ENCODE results near the gene NDUFS5.

The NDUFS5 gene

DNA sequence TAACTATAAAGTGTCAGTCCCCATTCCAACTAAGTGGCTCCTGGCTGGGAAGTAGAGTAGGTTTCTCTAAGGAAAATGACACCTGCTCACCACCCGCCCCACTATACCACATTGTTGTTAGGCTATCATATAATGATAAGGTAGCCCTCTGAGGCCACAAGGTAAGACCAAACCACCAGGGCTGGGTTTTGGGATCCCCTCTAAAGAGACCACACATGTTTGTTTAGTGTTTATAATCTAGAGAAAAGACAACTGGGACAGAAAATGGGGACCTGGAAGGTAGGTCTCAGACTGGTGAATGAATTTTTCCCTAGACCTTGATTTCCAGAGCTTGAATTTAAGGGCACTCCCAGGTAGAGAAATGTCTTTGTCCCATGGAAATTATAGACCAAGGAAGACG is 19.9 kb upstream of the NDUFS5 start:
- TF ChIP-seq EGR1 (IDR thresholded peaks at IDR 0.05), result no peak
- TF ChIP-seq, protein P1, sequence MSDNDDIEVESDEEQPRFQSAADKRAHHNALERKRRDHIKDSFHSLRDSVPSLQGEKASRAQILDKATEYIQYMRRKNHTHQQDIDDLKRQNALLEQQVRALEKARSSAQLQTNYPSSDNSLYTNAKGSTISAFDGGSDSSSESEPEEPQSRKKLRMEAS (IDR thresholded peaks at IDR 0.05), result no peak
- no peak for TF ChIP-seq TCF12 (IDR thresholded peaks at IDR 0.05; ENCODE audit: low read depth)
- no peak for TF ChIP-seq NFIC (IDR thresholded peaks at IDR 0.05)
- TF ChIP-seq TEAD4 (IDR thresholded peaks at IDR 0.05), result no peak
- TF ChIP-seq, protein P2, sequence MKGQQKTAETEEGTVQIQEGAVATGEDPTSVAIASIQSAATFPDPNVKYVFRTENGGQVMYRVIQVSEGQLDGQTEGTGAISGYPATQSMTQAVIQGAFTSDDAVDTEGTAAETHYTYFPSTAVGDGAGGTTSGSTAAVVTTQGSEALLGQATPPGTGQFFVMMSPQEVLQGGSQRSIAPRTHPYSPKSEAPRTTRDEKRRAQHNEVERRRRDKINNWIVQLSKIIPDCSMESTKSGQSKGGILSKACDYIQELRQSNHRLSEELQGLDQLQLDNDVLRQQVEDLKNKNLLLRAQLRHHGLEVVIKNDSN (IDR thresholded peaks at IDR 0.05), result no peak
- TF ChIP-seq RAD21 (IDR thresholded peaks at IDR 0.05; ENCODE audit: low read depth), result no peak
- TF ChIP-seq EP300 (IDR thresholded peaks at IDR 0.05; ENCODE audit: borderline replicate concordance), result no peak
- no peak for TF ChIP-seq YY1 (IDR thresholded peaks at IDR 0.05; ENCODE audit: low read depth)
- TF ChIP-seq TAF1 (IDR thresholded peaks at IDR 0.05; ENCODE audit: low read depth), result no peak
- TF ChIP-seq CREB1 (IDR thresholded peaks at IDR 0.05; ENCODE audit: low read depth), result no peak
- TF ChIP-seq CEBPB (IDR thresholded peaks at IDR 0.05), result no peak
- TF ChIP-seq FOXM1 (IDR thresholded peaks at IDR 0.05; ENCODE audit: borderline replicate concordance, low read depth), result no peak
- TF ChIP-seq, protein P3, sequence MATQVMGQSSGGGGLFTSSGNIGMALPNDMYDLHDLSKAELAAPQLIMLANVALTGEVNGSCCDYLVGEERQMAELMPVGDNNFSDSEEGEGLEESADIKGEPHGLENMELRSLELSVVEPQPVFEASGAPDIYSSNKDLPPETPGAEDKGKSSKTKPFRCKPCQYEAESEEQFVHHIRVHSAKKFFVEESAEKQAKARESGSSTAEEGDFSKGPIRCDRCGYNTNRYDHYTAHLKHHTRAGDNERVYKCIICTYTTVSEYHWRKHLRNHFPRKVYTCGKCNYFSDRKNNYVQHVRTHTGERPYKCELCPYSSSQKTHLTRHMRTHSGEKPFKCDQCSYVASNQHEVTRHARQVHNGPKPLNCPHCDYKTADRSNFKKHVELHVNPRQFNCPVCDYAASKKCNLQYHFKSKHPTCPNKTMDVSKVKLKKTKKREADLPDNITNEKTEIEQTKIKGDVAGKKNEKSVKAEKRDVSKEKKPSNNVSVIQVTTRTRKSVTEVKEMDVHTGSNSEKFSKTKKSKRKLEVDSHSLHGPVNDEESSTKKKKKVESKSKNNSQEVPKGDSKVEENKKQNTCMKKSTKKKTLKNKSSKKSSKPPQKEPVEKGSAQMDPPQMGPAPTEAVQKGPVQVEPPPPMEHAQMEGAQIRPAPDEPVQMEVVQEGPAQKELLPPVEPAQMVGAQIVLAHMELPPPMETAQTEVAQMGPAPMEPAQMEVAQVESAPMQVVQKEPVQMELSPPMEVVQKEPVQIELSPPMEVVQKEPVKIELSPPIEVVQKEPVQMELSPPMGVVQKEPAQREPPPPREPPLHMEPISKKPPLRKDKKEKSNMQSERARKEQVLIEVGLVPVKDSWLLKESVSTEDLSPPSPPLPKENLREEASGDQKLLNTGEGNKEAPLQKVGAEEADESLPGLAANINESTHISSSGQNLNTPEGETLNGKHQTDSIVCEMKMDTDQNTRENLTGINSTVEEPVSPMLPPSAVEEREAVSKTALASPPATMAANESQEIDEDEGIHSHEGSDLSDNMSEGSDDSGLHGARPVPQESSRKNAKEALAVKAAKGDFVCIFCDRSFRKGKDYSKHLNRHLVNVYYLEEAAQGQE (IDR thresholded peaks at IDR 0.05; ENCODE audit: low read depth), result no peak
- no peak for TF ChIP-seq ZBTB7A (IDR thresholded peaks at IDR 0.05; ENCODE audit: low read depth)

DNA sequence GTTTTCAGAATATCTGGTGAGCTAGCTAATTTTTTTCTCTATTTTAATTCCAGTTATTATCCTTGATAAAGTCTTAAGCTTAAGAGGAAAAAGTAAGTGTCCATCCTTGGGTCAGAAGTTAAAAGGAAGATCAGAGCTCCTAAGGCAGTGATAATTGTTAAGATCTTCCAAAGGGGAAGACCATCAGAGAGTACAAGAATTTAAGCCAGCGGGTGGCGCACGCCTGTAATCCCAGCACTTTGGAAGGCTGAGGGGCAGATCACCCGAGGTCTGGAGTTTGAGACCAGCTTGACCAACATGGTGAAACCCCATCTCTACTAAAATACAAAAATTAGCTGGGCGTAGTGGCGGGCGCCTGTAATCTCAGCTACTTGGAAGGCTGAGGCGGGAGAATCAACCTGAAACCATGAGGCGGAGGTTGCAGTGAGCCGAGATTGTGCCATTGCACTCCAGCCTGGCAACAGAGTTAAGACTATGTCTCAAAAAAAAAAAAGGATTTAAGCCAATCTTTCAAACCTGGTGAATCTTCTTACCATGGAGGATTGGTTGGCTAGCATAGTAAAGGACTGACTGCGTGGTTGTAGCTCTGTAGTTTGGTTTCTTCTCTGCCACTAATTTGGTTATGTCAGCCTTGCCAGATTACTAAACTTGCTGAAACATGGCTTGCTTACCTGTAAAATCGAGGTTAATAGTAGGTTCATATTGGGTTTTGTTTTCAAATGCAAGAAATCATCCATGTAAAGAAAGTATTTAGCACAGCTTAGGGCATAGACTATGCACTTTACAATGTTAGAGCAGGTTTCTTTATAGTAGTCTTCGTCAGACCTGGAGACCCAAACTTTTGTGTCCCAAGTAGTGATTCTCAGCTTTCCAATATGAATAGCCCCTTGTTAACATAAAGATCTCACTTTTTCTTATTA is 19.2 kb upstream of the NDUFS5 start:
- TF ChIP-seq RAD21 (IDR thresholded peaks at IDR 0.05; ENCODE audit: low read depth), result no peak
- TF ChIP-seq ZBTB7A (IDR thresholded peaks at IDR 0.05; ENCODE audit: low read depth), result no peak
- TF ChIP-seq TAF1 (IDR thresholded peaks at IDR 0.05; ENCODE audit: low read depth), result no peak
- no peak for TF ChIP-seq EP300 (IDR thresholded peaks at IDR 0.05; ENCODE audit: borderline replicate concordance)
- no peak for TF ChIP-seq YY1 (IDR thresholded peaks at IDR 0.05; ENCODE audit: low read depth)
- TF ChIP-seq EGR1 (IDR thresholded peaks at IDR 0.05), result no peak
- TF ChIP-seq, protein P2 (IDR thresholded peaks at IDR 0.05), result no peak
- TF ChIP-seq, protein P1 (IDR thresholded peaks at IDR 0.05), result no peak
- no peak for TF ChIP-seq TEAD4 (IDR thresholded peaks at IDR 0.05)
- TF ChIP-seq CEBPB (IDR thresholded peaks at IDR 0.05), result no peak
- no peak for TF ChIP-seq NFIC (IDR thresholded peaks at IDR 0.05)
- TF ChIP-seq TCF12 (IDR thresholded peaks at IDR 0.05; ENCODE audit: low read depth), result no peak
- TF ChIP-seq CREB1 (IDR thresholded peaks at IDR 0.05; ENCODE audit: low read depth), result no peak
- no peak for TF ChIP-seq FOXM1 (IDR thresholded peaks at IDR 0.05; ENCODE audit: borderline replicate concordance, low read depth)
- TF ChIP-seq, protein P3 (IDR thresholded peaks at IDR 0.05; ENCODE audit: low read depth), result no peak

DNA sequence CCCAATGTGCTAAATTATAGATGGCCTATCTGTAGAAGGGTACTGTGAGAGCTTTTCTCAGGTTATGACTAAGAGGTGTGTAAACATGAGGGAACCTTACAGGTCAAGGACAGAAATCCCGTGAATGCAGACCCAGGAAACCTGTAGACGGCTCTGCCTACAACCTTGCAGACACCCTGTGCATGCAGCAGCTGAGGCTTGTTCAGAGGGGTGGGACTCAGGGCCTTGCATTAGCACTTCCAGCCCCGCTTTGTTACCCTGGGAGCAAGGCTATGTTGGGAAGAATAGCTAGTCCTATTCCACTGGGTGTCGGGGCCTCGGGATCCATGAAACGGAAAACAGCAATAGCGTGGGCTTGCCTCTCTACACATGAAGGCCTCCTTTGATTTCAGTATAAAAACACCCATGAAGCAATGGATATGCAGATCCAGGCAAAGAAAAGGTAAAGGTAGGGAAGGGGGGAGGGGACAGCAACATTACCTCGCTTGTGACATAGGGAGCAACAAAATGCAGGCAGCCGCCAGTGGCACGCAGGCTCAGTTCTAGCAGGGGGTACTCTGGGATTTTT is 9.5 kb upstream of the NDUFS5 start:
- TF ChIP-seq, protein P3 (IDR thresholded peaks at IDR 0.05; ENCODE audit: low read depth), result no peak
- TF ChIP-seq NFIC (IDR thresholded peaks at IDR 0.05), result no peak
- no peak for TF ChIP-seq YY1 (IDR thresholded peaks at IDR 0.05; ENCODE audit: low read depth)
- TF ChIP-seq TCF12 (IDR thresholded peaks at IDR 0.05; ENCODE audit: low read depth), result no peak
- TF ChIP-seq CREB1 (IDR thresholded peaks at IDR 0.05; ENCODE audit: low read depth), result no peak

DNA sequence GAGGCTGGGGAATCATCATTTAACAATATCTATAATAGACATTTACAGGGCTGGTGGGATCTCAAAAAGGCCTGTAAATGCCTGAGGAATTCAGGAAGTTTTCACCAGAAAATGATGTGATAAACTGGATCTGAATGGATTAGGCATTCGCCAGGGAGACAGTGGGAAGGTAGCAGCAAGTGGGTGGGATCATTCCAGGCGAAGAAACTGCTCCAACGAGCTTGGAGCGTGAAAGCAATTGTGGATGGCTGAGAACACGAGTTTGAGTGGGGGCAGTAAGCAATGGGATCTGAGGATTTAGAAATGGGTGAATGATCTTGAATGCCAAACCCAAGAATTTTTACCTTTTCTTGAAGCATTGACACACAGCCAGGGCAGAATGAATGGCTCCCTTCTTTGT is 8.9 kb upstream of the NDUFS5 start:
- no peak for TF ChIP-seq CEBPB (IDR thresholded peaks at IDR 0.05)
- TF ChIP-seq, protein P2 (IDR thresholded peaks at IDR 0.05), result no peak
- no peak for TF ChIP-seq CREB1 (IDR thresholded peaks at IDR 0.05; ENCODE audit: low read depth)
- TF ChIP-seq, protein P1 (IDR thresholded peaks at IDR 0.05), result no peak
- no peak for TF ChIP-seq RAD21 (IDR thresholded peaks at IDR 0.05; ENCODE audit: low read depth)
- no peak for TF ChIP-seq EGR1 (IDR thresholded peaks at IDR 0.05)
- TF ChIP-seq, protein P3 (IDR thresholded peaks at IDR 0.05; ENCODE audit: low read depth), result no peak
- TF ChIP-seq NFIC (IDR thresholded peaks at IDR 0.05), result no peak
- TF ChIP-seq TAF1 (IDR thresholded peaks at IDR 0.05; ENCODE audit: low read depth), result no peak
- TF ChIP-seq FOXM1 (IDR thresholded peaks at IDR 0.05; ENCODE audit: borderline replicate concordance, low read depth), result no peak
- no peak for TF ChIP-seq TCF12 (IDR thresholded peaks at IDR 0.05; ENCODE audit: low read depth)
- TF ChIP-seq TEAD4 (IDR thresholded peaks at IDR 0.05), result no peak
- no peak for TF ChIP-seq ZBTB7A (IDR thresholded peaks at IDR 0.05; ENCODE audit: low read depth)
- no peak for TF ChIP-seq YY1 (IDR thresholded peaks at IDR 0.05; ENCODE audit: low read depth)

All from Ishikawa (cell line).